Spleen (tissue), 11 donors: ENCODE measurements around the gene MIPEP. TPM values are rescaled to one million over a fixed set of nuclear protein-coding genes. Genes with fewer than 3 reads are reported as not detected.

Experiments
- DNase-seq: peaks from one replicate; pipeline ENCODE4 v3.0.0-alpha.2; 2020
- H3K27ac ChIP-seq, 8 donors: fragments of 200-600 bp; sonication (generic) in 7 of 8; 1 replicate in 4 of 8; 2 replicates in 4 of 8; pipeline versions ENCODE4 v1.5.0 to v1.8.0; 2016 to 2021; ENCODE audit warnings: inconsistent platforms in 4 of 8, mild to moderate bottlenecking in 4 of 8, moderate library complexity in 1 of 8
- H3K27me3 ChIP-seq, 7 donors: fragments of 200-600 bp; sonication (generic) in 6 of 7; replicated peaks in 1 of 7; 1 replicate in 4 of 7; 2 replicates in 3 of 7; pipeline versions ENCODE4 v1.5.0 to v1.8.0; 2016 to 2021; ENCODE audit warnings: inconsistent platforms in 3 of 7, mild to moderate bottlenecking in 1 of 7
- H3K36me3 ChIP-seq, 6 donors: fragments of 200-600 bp; sonication (generic) in 5 of 6; 1 replicate in 4 of 6; 2 replicates in 2 of 6; pipeline versions ENCODE4 v1.5.0 to v1.8.0; 2016 to 2021; ENCODE audit warnings: inconsistent platforms in 2 of 6
- H3K4me1 ChIP-seq, 6 donors: fragments of 200-600 bp; sonication (generic) in 5 of 6; 1 replicate in 3 of 6; 2 replicates in 3 of 6; pipeline versions ENCODE4 v1.5.0 to v1.8.0; 2016 to 2021; ENCODE audit warnings: inconsistent platforms in 3 of 6
- H3K4me3 ChIP-seq, 8 donors: fragments of 200-600 bp; sonication (generic) in 7 of 8; 1 replicate in 4 of 8; 2 replicates in 4 of 8; pipeline versions ENCODE4 v1.5.0 to v1.8.0; 2016 to 2021; ENCODE audit warnings: inconsistent platforms in 4 of 8, mild to moderate bottlenecking in 4 of 8, moderate library complexity in 2 of 8
- H3K9me3 ChIP-seq, 8 donors: fragments of 200-600 bp; sonication (generic) in 7 of 8; 1 replicate in 4 of 8; 2 replicates in 4 of 8; pipeline versions ENCODE4 v1.5.0 to v1.8.0; 2016 to 2021; ENCODE audit warnings: inconsistent platforms in 4 of 8
- CTCF ChIP-seq, 11 experiments: fragments of 200-600 bp in 7 of 11; fragments of 450-650 bp in 4 of 11; sonication (generic) in 4 of 11; IDR thresholded peaks in 8 of 11; conservative IDR thresholded peaks in 3 of 11; 1 replicate in 7 of 11; 2 replicates in 4 of 11; pipeline versions ENCODE4 v1.4.0 to v1.8.0; 2016 to 2021; ENCODE audit warnings: antibody characterized with exemption in 11 of 11, inconsistent platforms in 4 of 11, mild to moderate bottlenecking in 1 of 11
- POLR2A ChIP-seq, 3 donors: fragments of 450-650 bp; IDR thresholded peaks; one replicate each; pipeline ENCODE4 v1.5.1; 2017; ENCODE audit warnings: antibody characterized with exemption in 3 of 3, mild to moderate bottlenecking in 1 of 3
- POLR2AphosphoS5 ChIP-seq, 3 donors: sonication (generic); formaldehyde crosslinking; IDR thresholded peaks; one replicate each; pipeline ENCODE4 v1.5.1; 2017; ENCODE audit warnings: antibody characterized with exemption in 3 of 3
- WGBS, 5 donors: extraction: QIAGEN DNeasy Blood & Tissue Kit in 3 of 5; methylation state at CpG; one replicate each; pipeline versions ENCODE4 v1.1.5 to v1.1.7; 2013 to 2018; 5-methylcytosine and 5-hydroxymethylcytosine counted together
- intact Hi-C: fragments of 100-400 bp; cut with DNase I; formaldehyde crosslinking; loops from one replicate; pipeline ENCODE4 v1.15.0; 2023; ENCODE audit warnings: low total_unique reads
- polyA plus RNA-seq, 3 donors: library from polyadenylated mRNA; stranded (reverse); fragments of 200-250 nt; gene quantifications; one replicate each; pipeline ENCODE4 v1.2.1, GENCODE V29; 2013
- total RNA-seq, 7 donors: library from RNA; depleted of rRNA in 3 of 7; stranded (reverse); fragments of >200 nt in 3 of 7; fragmentation: NEBNext Ultra II Directional in 4 of 7; extraction: Animal tissue kit (Norgen Biotek cat#: 25700) in 4 of 7; gene quantifications; one replicate each; pipeline versions ENCODE4 v1.1.0 to v1.2.1, GENCODE V29; 2016 to 2021
- donor health status: healthy with polysubstance abuse.
- donor health status: DM: no; HTN: no; CAD: no; lungs with moderate emphysema.
- donor health status: DM: no; HTN: no; CAD: no.
- donor health status: Bipolar disorder and iron deficiency.
- donor health status: healthy.
- donor health status: DM: no; HTN: no; CAD: no.
- donor health status: DM: yes; HTN: yes; CAD: no.

Gene MIPEP
- total and polyA plus RNA-seq, 10 donors, result 7.2 to 16.3 (median 10.8) TPM

GRCh38 chr13:23751195-23751594, 138.0 kb downstream of the MIPEP start:
- H3K36me3 ChIP-seq, result peaks cover 0 to 22% (median 0%) of the 10 kb centered on the region in 6 donors
- H3K27ac ChIP-seq, result no peak overlapping the region
- intact Hi-C loops, result no loop called here
- no peaks in the 10 kb centered on the region for H3K9me3 ChIP-seq
- TF ChIP-seq CTCF (IDR thresholded peaks at IDR 0.05 in 8 of 11, conservative IDR thresholded peaks at IDR 0.05 in 3 of 11) (no peak), POLR2A (IDR thresholded peaks at IDR 0.05) (no peak), POLR2AphosphoS5 (IDR thresholded peaks at IDR 0.05) (no peak)
- no peak overlapping the region for H3K4me3 ChIP-seq
- H3K4me1 ChIP-seq, result no peaks in the 10 kb centered on the region
- DNase-seq, result no peak
- 63 to 82% (median 77%) methylated on average over 5 of the region's 5 CpGs for WGBS, 5 donors
- H3K27me3 ChIP-seq, result no peaks in the 10 kb centered on the region

GRCh38 chr13:23750383-23751121, 138.6 kb downstream of the MIPEP start:
- intact Hi-C loops, result no loop called here

GRCh38 chr13:23749288-23749873, 139.8 kb downstream of the MIPEP start:
- no peak for DNase-seq
- no peaks in the 10 kb centered on the region for H3K9me3 ChIP-seq
- WGBS, 5 donors, result 90 to 96% (median 93%) methylated on average over 8 of the region's 8 CpGs
- no peak overlapping the region for H3K27ac ChIP-seq
- intact Hi-C loops, result no loop called here
- no peak overlapping the region for H3K4me3 ChIP-seq
- H3K27me3 ChIP-seq, result no peaks in the 10 kb centered on the region
- TF ChIP-seq CTCF (IDR thresholded peaks at IDR 0.05 in 8 of 11, conservative IDR thresholded peaks at IDR 0.05 in 3 of 11) (no peak), POLR2A (IDR thresholded peaks at IDR 0.05) (no peak), POLR2AphosphoS5 (IDR thresholded peaks at IDR 0.05) (no peak)
- H3K36me3 ChIP-seq, result peaks cover 0 to 9% (median 0%) of the 10 kb centered on the region in 6 donors
- H3K4me1 ChIP-seq, result no peaks in the 10 kb centered on the region

More at GRCh38 chr13:23750383-23751121, 138.6 kb downstream of the MIPEP start:
- Histone ChIP-seq H3K9me3 (no peaks in the 10 kb centered on the region), H3K27ac (no peak overlapping the region), H3K36me3 (peaks cover 0 to 18% (median 0%) of the 10 kb centered on the region in 6 donors), H3K4me1 (no peaks in the 10 kb centered on the region), H3K27me3 (no peaks in the 10 kb centered on the region), H3K4me3 (no peak overlapping the region)
- DNase-seq, result no peak
- TF ChIP-seq POLR2A (IDR thresholded peaks at IDR 0.05) (no peak), POLR2AphosphoS5 (IDR thresholded peaks at IDR 0.05) (no peak), CTCF (IDR thresholded peaks at IDR 0.05 in 8 of 11, conservative IDR thresholded peaks at IDR 0.05 in 3 of 11) (no peak)
- WGBS, 5 donors, result 70 to 85% (median 78%) methylated on average over 8 of the region's 8 CpGs
